ENCODE measurements around the gene RPS18. TPM values are rescaled to one million over a fixed set of nuclear protein-coding genes. Genes with fewer than 3 reads are reported as not detected.
"Not testable (repeated sequence)": the region's sequence is repeated elsewhere in the genome, so short reads cannot be mapped to it uniquely, and the experiment has no call there.

RPS18 gene
- 1,000 to 10,000 TPM; 3,696 to 4,775 (median 3,821) TPM for polyA plus RNA-seq (ENCODE audit: insufficient read depth in 1 of 5, insufficient read length in 5 of 5, low replicate concordance in 1 of 5)
- long read RNA-seq, donor 1, transcript RPS18-237 (5 exons, 642 nt) = minor isoform, 28 of 3,842 reads
- long read RNA-seq, donor 1, transcript RPS18-236 (5 exons, 996 nt) = minor isoform, 191 of 3,842 reads
- long read RNA-seq, donor 1, transcript RPS18-230 (6 exons, 613 nt) = major isoform, 3,093 of 3,842 reads
- long read RNA-seq, donor 1, transcript RPS18-235 (3 exons, 413 nt) = minor isoform, 40 of 3,842 reads
- long read RNA-seq, donor 1, partial matches to known transcripts = 228 of 3,842 reads
- long read RNA-seq, donor 1, other reads (novel, unspliced or antisense) = 244 of 3,842 reads
- long read RNA-seq, donor 2, transcript RPS18-235 (3 exons, 413 nt) = minor isoform, 8 of 2,032 reads
- long read RNA-seq, donor 2, transcript RPS18-236 (5 exons, 996 nt) = minor isoform, 83 of 2,032 reads
- long read RNA-seq, donor 2, transcript RPS18-237 (5 exons, 642 nt) = minor isoform, 9 of 2,032 reads
- long read RNA-seq, donor 2, transcript RPS18-230 (6 exons, 613 nt) = major isoform, 1,780 of 2,032 reads
- long read RNA-seq, donor 2, partial matches to known transcripts = 53 of 2,032 reads
- long read RNA-seq, donor 2, other reads (novel, unspliced or antisense) = 95 of 2,032 reads
- long read RNA-seq, donor 3, transcript RPS18-236 (5 exons, 996 nt) = minor isoform, 118 of 2,340 reads
- long read RNA-seq, donor 3, transcript RPS18-235 (3 exons, 413 nt) = minor isoform, 45 of 2,340 reads
- long read RNA-seq, donor 3, transcript RPS18-237 (5 exons, 642 nt) = minor isoform, 21 of 2,340 reads
- long read RNA-seq, donor 3, transcript RPS18-230 (6 exons, 613 nt) = major isoform, 1,857 of 2,340 reads
- long read RNA-seq, donor 3, partial matches to known transcripts = 166 of 2,340 reads
- long read RNA-seq, donor 3, other reads (novel, unspliced or antisense) = 123 of 2,340 reads
- long read RNA-seq, donor 4, transcript RPS18-235 (3 exons, 413 nt) = minor isoform, 23 of 1,941 reads
- long read RNA-seq, donor 4, transcript RPS18-236 (5 exons, 996 nt) = minor isoform, 104 of 1,941 reads
- long read RNA-seq, donor 4, transcript RPS18-230 (6 exons, 613 nt) = major isoform, 1,489 of 1,941 reads
- long read RNA-seq, donor 4, transcript RPS18-237 (5 exons, 642 nt) = minor isoform, 25 of 1,941 reads
- long read RNA-seq, donor 4, partial matches to known transcripts = 173 of 1,941 reads
- long read RNA-seq, donor 4, other reads (novel, unspliced or antisense) = 118 of 1,941 reads
- long read RNA-seq, donor 5, transcript RPS18-235 (3 exons, 413 nt) = minor isoform, 22 of 4,210 reads
- long read RNA-seq, donor 5, transcript RPS18-236 (5 exons, 996 nt) = minor isoform, 111 of 4,210 reads
- long read RNA-seq, donor 5, transcript RPS18-230 (6 exons, 613 nt) = major isoform, 3,633 of 4,210 reads
- long read RNA-seq, donor 5, transcript RPS18-237 (5 exons, 642 nt) = minor isoform, 28 of 4,210 reads
- long read RNA-seq, donor 5, partial matches to known transcripts = 153 of 4,210 reads
- long read RNA-seq, donor 5, other reads (novel, unspliced or antisense) = 249 of 4,210 reads
- long read RNA-seq, donor 6, transcript RPS18-230 (6 exons, 613 nt) = major isoform, 2,711 of 3,135 reads
- long read RNA-seq, donor 6, transcript RPS18-233 (6 exons, 589 nt) = minor isoform, 11 of 3,135 reads
- long read RNA-seq, donor 6, transcript RPS18-236 (5 exons, 996 nt) = minor isoform, 76 of 3,135 reads
- long read RNA-seq, donor 6, transcript RPS18-237 (5 exons, 642 nt) = minor isoform, 17 of 3,135 reads
- long read RNA-seq, donor 6, partial matches to known transcripts = 82 of 3,135 reads
- long read RNA-seq, donor 6, other reads (novel, unspliced or antisense) = 224 of 3,135 reads
- long read RNA-seq, donor 7, transcript RPS18-237 (5 exons, 642 nt) = minor isoform, 8 of 1,953 reads
- long read RNA-seq, donor 7, transcript RPS18-233 (6 exons, 589 nt) = minor isoform, 9 of 1,953 reads
- long read RNA-seq, donor 7, transcript RPS18-230 (6 exons, 613 nt) = major isoform, 1,704 of 1,953 reads
- long read RNA-seq, donor 7, transcript RPS18-236 (5 exons, 996 nt) = minor isoform, 74 of 1,953 reads
- long read RNA-seq, donor 7, partial matches to known transcripts = 37 of 1,953 reads
- long read RNA-seq, donor 7, other reads (novel, unspliced or antisense) = 110 of 1,953 reads
- long read RNA-seq, donor 8, transcript RPS18-230 (6 exons, 613 nt) = major isoform, 1,204 of 1,411 reads
- long read RNA-seq, donor 8, transcript RPS18-235 (3 exons, 413 nt) = minor isoform, 18 of 1,411 reads
- long read RNA-seq, donor 8, transcript RPS18-236 (5 exons, 996 nt) = minor isoform, 49 of 1,411 reads
- long read RNA-seq, donor 8, transcript RPS18-237 (5 exons, 642 nt) = minor isoform, 14 of 1,411 reads
- long read RNA-seq, donor 8, partial matches to known transcripts = 74 of 1,411 reads
- long read RNA-seq, donor 8, other reads (novel, unspliced or antisense) = 49 of 1,411 reads

GRCh38 chr6:33271468-33272274 lies at the start of gene RPS18, which contains the start of gene VPS52:
Gene RPS18, plus strand, starts transcription at chr6:33272075. Its CDS starts 45 bp downstream, at chr6:33272120.
Gene VPS52, minus strand, starts transcription at chr6:33271876. Its CDS starts 201 bp downstream, at chr6:33271675.
- peak; percentile 96 to 97 for DNase-seq

GRCh38 chr6:33226503-33227120 lies 45.3 kb upstream of the RPS18 start:
- not testable (repeated sequence) for DNase-seq

GRCh38 chr6:33235221-33235634 lies 36.6 kb upstream of the RPS18 start:
- DNase-seq = peak in 1 of 2 donors; percentile 19

- DNase-seq = no peak
Observed at GRCh38 chr6:33236328-33236727, 35.5 kb upstream of the RPS18 start.

- DNase-seq = no peak
Observed at GRCh38 chr6:33236852-33237251, 35.0 kb upstream of the RPS18 start.

- DNase-seq = no peak
Observed at GRCh38 chr6:33237741-33238140, 34.1 kb upstream of the RPS18 start.

- no peak for DNase-seq
Observed at GRCh38 chr6:33241968-33242367, 29.9 kb upstream of the RPS18 start.

- no peak for DNase-seq
Observed at GRCh38 chr6:33243476-33243875, 28.4 kb upstream of the RPS18 start.

GRCh38 chr6:33247977-33248642 lies 23.8 kb upstream of the RPS18 start:
- DNase-seq = peak; percentile 80 to 86

GRCh38 chr6:33248643-33248931 lies 23.3 kb upstream of the RPS18 start:
- no peak for DNase-seq

- peak; percentile 94 to 96 for DNase-seq
Observed at GRCh38 chr6:33248932-33249731, 22.7 kb upstream of the RPS18 start.

GRCh38 chr6:33249732-33250630 lies 21.9 kb upstream of the RPS18 start:
- peak in 1 of 2 donors; percentile 3 for DNase-seq

GRCh38 chr6:33250731-33251130 lies 21.1 kb upstream of the RPS18 start:
- no peak for DNase-seq

GRCh38 chr6:33251395-33252012 lies 20.4 kb upstream of the RPS18 start:
- no peak for DNase-seq

- no peak for DNase-seq
Observed at GRCh38 chr6:33252759-33253158, 19.1 kb upstream of the RPS18 start.
